Activated CD8-positive, alpha-beta memory T cell treated with anti-CD3 and anti-CD28 coated beads, Interleukin-2, amount 10 ng/mL, durations not matched to agents 7 days and 5 days (primary cell): ENCODE measurements around the gene S100B. TPM values are rescaled to one million over a fixed set of nuclear protein-coding genes. Genes with fewer than 3 reads are reported as not detected.
A peak's percentile ranks its signal among the peaks of the same experiment; 100 is the strongest.

Experiments used
- ATAC-seq: fragments of 150-1000 bp; cut with Tn5 transposase; one replicate; pipeline ENCODE4 v1.10.0; 2021; ENCODE audit warnings: moderate library complexity
- CTCF ChIA-PET: fragments of 350-600 bp; sonication (Branson Sonifier 250); formaldehyde crosslinking; loops from one replicate; lab custom pipeline; 2021; ENCODE audit warnings: antibody characterized with exemption; lab: Charles Lee
- DNase-seq: peaks from one replicate; pipeline ENCODE4 v3.0.0-alpha.2; 2020
- H3K27ac Mint-ChIP-seq: one replicate; pipeline ENCODE4 v1.8.0; 2021; ENCODE audit warnings: mild to moderate bottlenecking, mixed read lengths
- H3K27me3 Mint-ChIP-seq: one replicate; pipeline ENCODE4 v1.8.0; 2021; ENCODE audit warnings: mixed read lengths
- H3K36me3 Mint-ChIP-seq: one replicate; pipeline ENCODE4 v1.8.0; 2021; ENCODE audit warnings: mild to moderate bottlenecking, mixed read lengths
- H3K4me1 Mint-ChIP-seq: one replicate; pipeline ENCODE4 v1.8.0; 2021; ENCODE audit warnings: mixed read lengths
- H3K4me3 Mint-ChIP-seq: one replicate; pipeline ENCODE4 v1.8.0; 2021; ENCODE audit warnings: mild to moderate bottlenecking, moderate library complexity, mixed read lengths
- H3K9me3 Mint-ChIP-seq: one replicate; pipeline ENCODE4 v1.8.0; 2022; ENCODE audit warnings: low read depth, mixed read lengths
- total RNA-seq, 2 experiments: library from RNA; stranded (reverse); gene quantifications; one replicate each; pipeline ENCODE4 v1.2.3, GENCODE V29; 2021

Gene S100B
- total RNA-seq, 2 experiments from 2014 or later = 0.77 to 1.5 TPM

DNA sequence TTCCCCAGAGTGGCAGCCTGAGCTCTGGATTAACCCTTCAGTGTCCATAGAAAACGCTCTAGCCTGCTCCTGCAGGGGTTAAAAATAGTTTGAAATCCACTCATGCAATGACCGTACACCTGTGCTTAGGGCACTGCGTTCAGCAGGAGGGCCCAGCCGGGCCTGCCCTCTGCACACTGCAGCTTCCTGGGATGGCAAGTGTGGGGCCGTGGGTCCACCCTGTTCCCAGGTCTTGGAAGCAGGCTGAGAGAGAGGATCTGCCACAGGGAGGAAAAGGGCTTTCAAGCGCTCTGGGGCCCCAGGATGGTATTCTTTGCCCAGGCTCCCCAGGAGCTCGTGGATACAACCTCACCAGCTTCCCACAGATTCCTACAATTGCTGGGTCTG lies 1.5 kb upstream of the S100B start:
- ATAC-seq (peak; percentile 40), DNase-seq (no peak)
- H3K4me1 Mint-ChIP-seq = peaks cover 44% of the 10 kb centered on the region
- no peak overlapping the region for H3K4me3 Mint-ChIP-seq
- H3K9me3 Mint-ChIP-seq = no peaks in the 10 kb centered on the region
- H3K36me3 Mint-ChIP-seq = peaks cover 3% of the 10 kb centered on the region
- no peaks in the 10 kb centered on the region for H3K27me3 Mint-ChIP-seq
- CTCF ChIA-PET = interaction anchor here (0.9 to 1.1 kb wide), 2 partner anchors 15 to 28 kb away, joined by 4 to 6 read pairs; no protein-coding TSS in a partner anchor
- peak overlapping the region; percentile 75 for H3K27ac Mint-ChIP-seq

DNA sequence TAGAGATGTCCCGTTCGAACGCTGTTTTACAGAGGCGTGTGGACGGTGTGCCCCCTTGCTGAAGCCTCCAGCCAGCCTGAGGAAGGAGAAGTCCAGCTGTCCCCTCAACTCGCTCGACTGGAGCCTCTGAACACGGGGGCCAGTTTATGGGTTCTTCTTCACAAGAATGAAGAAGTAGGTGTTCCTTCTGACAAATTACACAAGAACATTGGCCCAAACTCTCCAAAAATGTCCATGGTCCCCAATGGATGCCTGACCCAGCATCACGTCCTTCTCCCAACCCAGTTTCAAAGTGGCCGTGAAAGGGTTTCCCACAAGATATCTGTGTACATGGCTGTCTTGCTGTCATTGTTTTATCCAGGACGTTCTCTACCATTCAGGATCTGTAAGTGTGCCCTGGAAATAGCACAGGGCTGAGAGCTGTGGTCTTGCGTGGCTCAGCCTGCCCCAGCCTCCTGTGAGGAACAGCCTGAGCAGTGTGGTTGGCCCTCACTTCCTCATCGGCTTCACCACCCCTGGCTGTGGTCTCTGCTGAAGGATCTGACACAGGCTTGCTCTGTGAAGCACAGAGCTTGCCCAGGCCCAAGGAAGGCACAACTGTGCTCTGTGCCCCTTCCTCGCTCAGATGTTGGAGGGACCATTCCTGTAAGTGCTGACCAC lies 1.0 kb upstream of the S100B start:
- H3K4me1 Mint-ChIP-seq = peaks cover 44% of the 10 kb centered on the region
- no peak overlapping the region for H3K4me3 Mint-ChIP-seq
- H3K27me3 Mint-ChIP-seq = no peaks in the 10 kb centered on the region
- CTCF ChIA-PET = interaction anchor here (0.9 to 1.4 kb wide), 3 partner anchors 15 to 28 kb away, joined by 3 to 6 read pairs (median 4); no protein-coding TSS in a partner anchor
- DNase-seq (peak; percentile 87), ATAC-seq (peak; percentile 97)
- H3K9me3 Mint-ChIP-seq = no peaks in the 10 kb centered on the region
- peaks cover 3% of the 10 kb centered on the region for H3K36me3 Mint-ChIP-seq
- H3K27ac Mint-ChIP-seq = peak overlapping the region; percentile 75

DNA sequence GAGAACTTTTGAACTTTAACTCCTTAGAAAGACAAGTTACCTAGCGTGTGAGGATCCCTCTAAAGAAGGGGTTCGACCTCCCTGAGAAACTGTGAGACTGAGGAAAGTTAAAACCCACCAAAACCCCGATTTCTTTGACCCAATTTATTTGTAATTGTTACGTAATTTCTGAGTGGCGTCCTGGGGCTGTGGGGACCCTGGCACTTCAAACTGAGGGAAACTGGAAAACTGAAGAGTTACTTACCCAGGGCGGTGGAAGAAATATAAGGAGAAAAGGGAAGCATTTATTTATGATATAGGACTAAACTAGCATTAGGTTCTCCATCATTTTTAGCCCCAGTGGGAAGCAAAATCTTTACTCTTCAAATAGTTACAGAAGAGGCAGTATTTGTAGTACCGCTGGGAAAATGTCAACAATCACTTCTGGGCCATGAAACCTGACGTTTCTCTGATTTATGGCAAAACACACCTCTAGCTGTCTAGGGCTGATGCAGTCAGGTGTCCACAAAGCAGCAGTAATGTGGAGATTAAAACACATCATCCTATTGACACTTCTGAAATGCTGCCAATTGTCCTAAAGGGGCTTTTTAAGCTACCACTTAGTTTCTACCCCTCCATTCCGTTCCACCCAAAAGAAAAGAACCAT lies 430 bp downstream of the S100B start:
- H3K9me3 Mint-ChIP-seq = no peaks in the 10 kb centered on the region
- CTCF ChIA-PET = interaction anchor here (1.4 kb wide), 1 partner anchor 17 kb away, joined by 3 read pairs; no protein-coding TSS in a partner anchor
- no peaks in the 10 kb centered on the region for H3K27me3 Mint-ChIP-seq
- H3K4me3 Mint-ChIP-seq = no peak overlapping the region
- no peak for DNase-seq
- peaks cover 36% of the 10 kb centered on the region for H3K4me1 Mint-ChIP-seq
- ATAC-seq = no peak
- H3K36me3 Mint-ChIP-seq = no peaks in the 10 kb centered on the region
- peak overlapping the region; percentile 37 for H3K27ac Mint-ChIP-seq

DNA sequence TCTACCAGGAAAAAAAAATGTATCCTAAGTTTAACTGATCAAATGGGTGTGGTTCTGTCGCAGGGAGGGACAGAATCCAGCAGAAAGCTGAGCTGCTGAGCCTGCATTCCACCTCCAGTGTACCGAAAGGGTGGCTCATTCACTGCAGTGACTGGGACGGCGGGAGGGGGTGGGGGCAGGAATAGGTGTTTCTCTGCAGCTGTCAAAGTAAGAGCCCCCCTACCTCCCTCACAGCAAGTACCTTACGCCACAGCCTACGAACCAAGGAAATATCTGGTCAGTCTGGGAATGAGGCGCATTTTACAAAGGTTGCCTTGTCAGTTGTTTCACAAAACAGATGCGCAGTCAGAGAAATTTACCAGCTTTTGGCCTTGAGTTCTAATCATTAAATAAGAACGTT lies 1.7 kb downstream of the S100B start:
- no peaks in the 10 kb centered on the region for H3K27me3 Mint-ChIP-seq
- no peak overlapping the region for H3K4me3 Mint-ChIP-seq
- no peak for ATAC-seq
- no peaks in the 10 kb centered on the region for H3K36me3 Mint-ChIP-seq
- H3K9me3 Mint-ChIP-seq = no peaks in the 10 kb centered on the region
- H3K4me1 Mint-ChIP-seq = peaks cover 35% of the 10 kb centered on the region
- CTCF ChIA-PET = no interaction called here
- H3K27ac Mint-ChIP-seq = no peak overlapping the region
- DNase-seq = no peak

DNA sequence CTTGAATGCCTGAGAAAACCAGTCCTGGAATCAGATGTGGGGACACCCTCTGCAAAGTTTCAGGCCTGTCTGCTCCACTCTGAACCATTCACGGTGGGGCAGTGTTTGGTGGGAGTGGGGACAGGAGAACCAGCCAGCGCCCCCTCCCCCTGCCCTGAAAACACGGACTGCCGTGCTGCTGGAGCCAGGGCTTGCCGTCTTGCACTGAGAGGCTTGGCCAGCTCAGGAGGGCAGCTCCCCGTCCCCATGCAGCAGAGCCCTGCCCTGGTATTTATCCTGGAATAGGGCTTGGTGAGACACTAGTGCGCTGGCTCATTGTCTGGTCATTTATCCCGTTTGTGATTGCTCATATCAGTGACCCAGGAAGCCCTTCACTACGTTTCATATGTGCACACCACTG lies 3.9 kb downstream of the S100B start:
- Mint-ChIP-seq H3K4me1 (peaks cover 18% of the 10 kb centered on the region), H3K4me3 (no peak overlapping the region), H3K27ac (no peak overlapping the region), H3K27me3 (no peaks in the 10 kb centered on the region), H3K36me3 (no peaks in the 10 kb centered on the region), H3K9me3 (no peaks in the 10 kb centered on the region)
- DNase-seq (no peak), ATAC-seq (no peak)
- CTCF ChIA-PET = no interaction called here

DNA sequence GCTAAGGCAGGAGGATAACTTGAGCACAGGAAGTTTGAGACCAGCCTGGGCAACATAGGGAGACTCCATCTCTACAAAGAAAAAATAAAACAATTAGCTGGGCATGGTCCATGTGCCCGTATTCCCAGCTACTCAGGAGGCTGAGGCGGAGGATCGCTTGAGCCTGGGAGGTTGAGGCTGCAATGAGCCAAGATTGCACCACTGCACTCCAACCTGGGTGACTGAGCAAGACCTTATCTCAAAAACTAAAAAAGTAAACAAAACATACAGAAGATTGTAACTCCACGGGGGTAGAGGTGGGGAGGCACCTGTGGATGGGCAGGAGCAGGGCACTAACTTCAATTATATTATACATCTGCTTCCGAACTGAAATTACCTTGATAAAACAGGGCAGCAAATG lies 4.6 kb downstream of the S100B start:
- no peak for DNase-seq
- peaks cover 11% of the 10 kb centered on the region for H3K4me1 Mint-ChIP-seq
- H3K27ac Mint-ChIP-seq = no peak overlapping the region
- CTCF ChIA-PET = no interaction called here
- no peaks in the 10 kb centered on the region for H3K36me3 Mint-ChIP-seq
- no peak overlapping the region for H3K4me3 Mint-ChIP-seq
- ATAC-seq = no peak
- H3K9me3 Mint-ChIP-seq = no peaks in the 10 kb centered on the region
- no peaks in the 10 kb centered on the region for H3K27me3 Mint-ChIP-seq

DNA sequence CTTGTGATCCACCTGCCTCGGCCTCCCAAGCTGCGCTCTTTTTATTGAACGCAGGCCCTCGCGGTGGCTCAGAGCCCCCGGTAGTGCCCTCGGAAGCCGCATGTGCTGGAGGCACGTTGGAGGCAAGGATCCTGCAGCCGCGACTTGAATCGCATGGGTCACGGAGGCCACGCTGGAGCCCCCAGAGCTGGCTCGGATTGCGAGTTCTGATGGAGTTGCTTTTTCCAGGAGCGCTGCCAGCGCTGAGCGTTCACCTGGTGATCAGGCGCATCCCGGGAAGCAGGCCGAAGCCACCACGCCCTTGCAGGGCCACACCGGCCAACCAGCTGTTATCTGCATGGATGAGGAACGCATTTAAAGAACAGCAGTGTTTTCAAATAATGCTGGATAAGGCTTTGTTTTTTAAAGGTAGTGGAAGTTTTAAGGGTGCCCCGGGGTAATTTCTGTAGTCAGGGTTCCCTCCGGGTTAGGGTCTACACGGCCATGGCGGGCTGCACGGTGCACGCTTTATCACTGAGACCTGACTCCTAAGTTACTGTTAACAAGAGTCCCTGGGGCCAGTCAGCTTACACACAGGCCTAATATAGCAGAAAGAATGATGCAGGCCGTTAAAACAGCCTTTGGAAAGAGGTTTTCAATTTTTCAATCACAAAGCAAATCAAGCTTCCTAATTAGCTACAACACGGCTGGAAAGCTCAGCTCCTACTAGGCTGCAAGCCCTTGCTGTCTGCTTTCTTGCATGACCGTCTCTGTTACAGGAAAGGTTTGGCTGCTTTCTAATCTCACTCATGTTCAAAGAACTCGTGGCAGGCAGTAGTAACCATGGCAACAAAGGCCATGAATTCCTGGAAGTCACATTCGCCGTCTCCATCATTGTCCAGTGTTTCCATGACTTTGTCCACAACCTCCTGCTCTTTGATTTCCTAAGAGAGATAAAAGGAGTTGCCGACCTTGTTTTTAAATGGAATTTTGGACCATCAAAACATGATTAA lies 6.0 kb downstream of the S100B start:
- CTCF ChIA-PET = interaction anchor here (0.6 kb wide), 1 partner anchor 199 kb away, joined by 3 read pairs; no protein-coding TSS in a partner anchor

DNA sequence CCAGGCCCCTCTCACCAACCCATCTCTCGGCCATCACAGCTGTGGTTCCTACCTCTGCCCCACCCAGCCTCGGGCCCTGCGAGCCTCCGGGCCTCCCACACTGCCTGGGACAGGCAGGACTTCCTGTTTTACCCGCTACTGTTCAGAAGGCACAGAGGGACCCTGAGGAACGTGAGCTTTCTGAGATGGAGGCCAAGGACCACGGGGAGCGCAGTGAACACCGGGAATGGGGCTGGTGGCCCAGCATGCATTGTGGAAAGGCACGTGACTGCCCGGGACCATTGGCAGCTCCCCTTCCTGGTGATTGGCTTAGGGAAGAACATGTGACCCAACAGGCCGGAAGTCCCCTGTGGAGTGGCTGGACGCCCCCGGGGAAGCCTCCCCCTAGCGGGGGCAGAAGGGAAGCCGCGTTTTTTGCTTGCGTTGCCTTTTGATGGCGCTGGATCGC lies 7.0 kb downstream of the S100B start:
- Mint-ChIP-seq H3K9me3 (peaks cover 11% of the 10 kb centered on the region), H3K27ac (no peak overlapping the region), H3K27me3 (no peaks in the 10 kb centered on the region), H3K36me3 (peaks cover 4% of the 10 kb centered on the region), H3K4me3 (no peak overlapping the region), H3K4me1 (peaks cover 5% of the 10 kb centered on the region)
- DNase-seq (no peak), ATAC-seq (no peak)
- CTCF ChIA-PET = no interaction called here

More for the DNA sequence above, 6.0 kb downstream of the S100B start:
- ATAC-seq (no peak), DNase-seq (no peak)
- Mint-ChIP-seq H3K36me3 (no peaks in the 10 kb centered on the region), H3K27ac (no peak overlapping the region), H3K27me3 (no peaks in the 10 kb centered on the region), H3K4me3 (no peak overlapping the region), H3K9me3 (peaks cover 3% of the 10 kb centered on the region), H3K4me1 (peaks cover 5% of the 10 kb centered on the region)

DNA sequence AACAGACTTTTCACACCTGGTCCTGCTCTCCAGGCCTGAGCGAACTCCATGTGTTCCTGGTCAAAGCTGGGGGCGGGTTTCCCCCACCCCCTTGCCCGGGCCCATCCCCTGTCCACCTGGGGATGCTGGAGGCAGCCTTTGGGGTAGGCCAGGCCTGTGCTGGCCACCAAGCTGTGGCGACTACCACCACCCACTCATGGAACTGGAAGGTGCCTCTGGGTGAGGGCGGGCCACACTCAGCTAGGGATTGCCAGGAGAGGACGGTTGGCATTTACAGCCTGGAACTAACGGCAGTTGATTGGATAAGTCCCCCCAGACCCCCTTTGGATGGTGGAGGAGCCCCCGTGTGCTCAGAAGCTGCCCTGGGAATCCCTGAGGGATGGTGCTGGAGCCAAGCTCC lies 7.9 kb downstream of the S100B start:
- ATAC-seq = no peak
- no peaks in the 10 kb centered on the region for H3K27me3 Mint-ChIP-seq
- H3K4me1 Mint-ChIP-seq = peaks cover 5% of the 10 kb centered on the region
- no peak for DNase-seq
- CTCF ChIA-PET = interaction anchor here (0.5 kb wide), 1 partner anchor 11 kb away, joined by 3 read pairs; no protein-coding TSS in a partner anchor
- peaks cover 5% of the 10 kb centered on the region for H3K36me3 Mint-ChIP-seq
- H3K27ac Mint-ChIP-seq = no peak overlapping the region
- peaks cover 11% of the 10 kb centered on the region for H3K9me3 Mint-ChIP-seq
- H3K4me3 Mint-ChIP-seq = no peak overlapping the region

DNA sequence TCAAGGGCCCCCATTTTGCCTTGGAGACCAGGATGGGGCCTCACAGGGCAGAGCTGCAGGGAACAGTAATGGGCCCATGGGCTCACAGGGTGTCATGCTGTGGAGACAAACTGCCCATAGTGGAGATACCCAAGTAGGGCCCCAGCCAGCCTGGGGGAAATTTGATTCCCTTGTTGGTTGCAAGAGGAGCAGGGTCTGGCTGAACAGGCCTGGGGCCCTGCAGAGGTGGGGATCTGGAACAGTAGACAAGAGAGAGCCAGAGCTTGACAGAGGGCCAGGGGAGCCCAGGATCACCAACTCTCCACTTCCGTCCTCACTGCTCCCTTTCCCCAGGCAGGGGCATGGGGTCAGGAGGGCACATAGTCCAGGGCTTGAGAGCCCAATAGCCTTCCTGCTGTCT lies 8.7 kb downstream of the S100B start:
- peaks cover 5% of the 10 kb centered on the region for H3K4me1 Mint-ChIP-seq
- no peak for ATAC-seq
- no peaks in the 10 kb centered on the region for H3K27me3 Mint-ChIP-seq
- peaks cover 16% of the 10 kb centered on the region for H3K9me3 Mint-ChIP-seq
- H3K4me3 Mint-ChIP-seq = no peak overlapping the region
- H3K27ac Mint-ChIP-seq = no peak overlapping the region
- CTCF ChIA-PET = interaction anchor here (0.8 kb wide), 1 partner anchor 44 kb away, joined by 3 read pairs; no protein-coding TSS in a partner anchor
- DNase-seq = no peak
- peaks cover 5% of the 10 kb centered on the region for H3K36me3 Mint-ChIP-seq

DNA sequence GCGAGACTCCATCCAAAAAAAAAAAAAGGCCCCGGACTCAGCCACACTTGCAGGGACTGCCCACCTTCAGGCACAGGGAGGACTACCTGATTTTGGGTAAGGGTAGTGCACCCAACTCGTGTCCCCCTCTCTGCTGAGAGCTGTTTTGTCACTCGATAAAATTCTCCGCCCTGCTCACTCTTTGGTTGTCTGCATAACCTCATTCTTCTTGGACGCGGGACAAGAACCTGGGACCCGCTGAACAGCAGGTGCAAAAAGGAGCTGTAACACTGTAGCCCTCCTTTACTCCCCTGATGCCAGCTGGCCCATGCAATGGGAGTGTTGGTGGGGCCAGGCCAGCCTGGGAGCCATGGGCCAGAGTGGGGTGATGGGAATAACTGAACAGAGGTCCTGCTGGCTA lies 10.6 kb downstream of the S100B start:
- H3K27me3 Mint-ChIP-seq = peaks cover 7% of the 10 kb centered on the region
- H3K4me1 Mint-ChIP-seq = peaks cover 3% of the 10 kb centered on the region
- ATAC-seq (no peak), DNase-seq (no peak)
- CTCF ChIA-PET = interaction anchor here (0.8 kb wide), 1 partner anchor 12 kb away, joined by 3 read pairs; no protein-coding TSS in a partner anchor
- no peak overlapping the region for H3K4me3 Mint-ChIP-seq
- H3K27ac Mint-ChIP-seq = no peak overlapping the region
- H3K9me3 Mint-ChIP-seq = peaks cover 16% of the 10 kb centered on the region
- peaks cover 5% of the 10 kb centered on the region for H3K36me3 Mint-ChIP-seq

DNA sequence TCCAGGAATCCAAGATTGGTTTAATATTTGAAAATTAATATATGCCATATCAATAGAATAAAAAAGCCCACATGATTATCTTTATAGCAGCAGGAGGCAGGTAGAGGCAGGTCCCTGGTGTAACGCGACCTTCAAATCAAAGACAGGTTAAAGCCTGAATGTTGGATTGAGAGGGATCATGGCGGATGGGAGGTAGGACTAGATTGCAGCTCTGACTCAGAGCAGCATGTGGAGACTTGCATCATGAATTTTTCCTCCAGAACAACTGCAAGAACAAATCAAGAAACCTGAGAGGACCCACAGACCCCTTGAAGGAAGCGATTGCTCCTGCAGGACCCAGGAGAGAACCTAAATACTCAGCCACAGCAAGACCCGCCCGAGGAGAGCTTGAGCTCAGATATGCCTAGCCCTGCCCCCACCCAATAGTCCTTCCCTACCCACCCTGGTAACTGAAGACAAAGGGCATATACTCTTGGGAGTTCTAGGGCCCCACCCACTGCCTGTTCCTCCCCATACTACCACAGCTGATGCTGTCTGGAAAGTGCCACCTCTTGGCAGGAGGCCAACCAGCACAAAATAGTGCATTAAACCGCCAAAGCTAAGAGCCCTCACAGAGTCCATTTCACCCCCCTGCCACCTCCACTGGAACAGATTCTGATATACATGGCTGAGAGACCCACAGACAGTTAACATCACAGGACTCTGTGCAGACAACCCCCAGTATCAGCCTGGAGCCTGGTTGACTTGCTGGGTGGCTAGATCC lies 19.5 kb downstream of the S100B start:
- Mint-ChIP-seq H3K27me3 (peaks cover 15% of the 10 kb centered on the region), H3K9me3 (peaks cover 22% of the 10 kb centered on the region), H3K36me3 (peaks cover 32% of the 10 kb centered on the region), H3K4me1 (peaks cover 6% of the 10 kb centered on the region), H3K27ac (no peak overlapping the region), H3K4me3 (no peak overlapping the region)
- ATAC-seq (no peak), DNase-seq (no peak)
- CTCF ChIA-PET = no interaction called here
